ENCODE measurements around the gene ULK3. TPM values are rescaled to one million over a fixed set of nuclear protein-coding genes. Genes with fewer than 3 reads are reported as not detected.

The ULK3 gene, protein sequence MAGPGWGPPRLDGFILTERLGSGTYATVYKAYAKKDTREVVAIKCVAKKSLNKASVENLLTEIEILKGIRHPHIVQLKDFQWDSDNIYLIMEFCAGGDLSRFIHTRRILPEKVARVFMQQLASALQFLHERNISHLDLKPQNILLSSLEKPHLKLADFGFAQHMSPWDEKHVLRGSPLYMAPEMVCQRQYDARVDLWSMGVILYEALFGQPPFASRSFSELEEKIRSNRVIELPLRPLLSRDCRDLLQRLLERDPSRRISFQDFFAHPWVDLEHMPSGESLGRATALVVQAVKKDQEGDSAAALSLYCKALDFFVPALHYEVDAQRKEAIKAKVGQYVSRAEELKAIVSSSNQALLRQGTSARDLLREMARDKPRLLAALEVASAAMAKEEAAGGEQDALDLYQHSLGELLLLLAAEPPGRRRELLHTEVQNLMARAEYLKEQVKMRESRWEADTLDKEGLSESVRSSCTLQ
- total RNA-seq: 21.8 and 21.9 TPM in 2 replicates

DNA sequence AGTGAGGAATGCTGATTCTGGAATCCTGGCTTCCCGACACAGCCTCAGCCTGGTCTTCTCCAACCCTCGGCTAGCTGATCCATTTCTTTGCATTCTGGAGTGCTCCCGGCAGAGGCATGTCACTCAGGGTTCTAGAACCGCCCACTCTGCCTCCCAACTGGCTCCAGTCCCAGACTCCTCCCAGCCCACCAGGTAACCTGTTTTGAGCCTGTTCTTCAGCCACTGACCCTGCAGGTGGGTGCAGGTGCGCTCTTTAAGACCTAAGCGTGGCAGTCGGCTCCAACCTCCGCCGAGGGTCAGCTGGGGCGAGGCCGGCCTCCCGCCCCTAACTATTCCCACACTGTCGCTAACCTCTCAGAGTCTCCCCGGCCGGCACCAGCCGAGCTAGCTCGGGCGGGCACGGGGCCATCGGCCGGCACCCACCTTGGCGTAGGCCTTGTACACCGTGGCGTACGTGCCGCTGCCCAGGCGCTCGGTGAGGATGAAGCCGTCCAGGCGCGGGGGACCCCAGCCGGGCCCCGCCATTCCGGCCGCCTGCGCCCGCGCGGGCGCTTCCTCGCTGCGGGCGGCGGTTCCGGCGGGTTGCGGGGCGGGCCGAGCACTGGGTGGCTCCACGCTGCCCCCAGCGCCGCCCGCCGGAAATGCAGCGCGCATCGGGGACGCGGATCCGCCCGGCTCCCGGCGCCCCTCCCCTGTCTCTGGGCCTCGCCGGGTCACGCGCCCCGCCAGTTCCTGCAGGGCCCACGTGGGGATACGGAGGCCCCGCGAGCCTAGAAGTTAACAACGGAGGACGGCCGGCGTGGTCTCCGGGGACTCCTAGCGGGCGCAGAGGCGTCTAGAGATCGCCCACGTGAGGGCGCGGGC, at the start of gene ULK3:
ULK3 (minus strand) TSS at position 576 of the 864 bp plus-strand sequence; CDS start at position 525, 51 bp downstream.

DNA sequence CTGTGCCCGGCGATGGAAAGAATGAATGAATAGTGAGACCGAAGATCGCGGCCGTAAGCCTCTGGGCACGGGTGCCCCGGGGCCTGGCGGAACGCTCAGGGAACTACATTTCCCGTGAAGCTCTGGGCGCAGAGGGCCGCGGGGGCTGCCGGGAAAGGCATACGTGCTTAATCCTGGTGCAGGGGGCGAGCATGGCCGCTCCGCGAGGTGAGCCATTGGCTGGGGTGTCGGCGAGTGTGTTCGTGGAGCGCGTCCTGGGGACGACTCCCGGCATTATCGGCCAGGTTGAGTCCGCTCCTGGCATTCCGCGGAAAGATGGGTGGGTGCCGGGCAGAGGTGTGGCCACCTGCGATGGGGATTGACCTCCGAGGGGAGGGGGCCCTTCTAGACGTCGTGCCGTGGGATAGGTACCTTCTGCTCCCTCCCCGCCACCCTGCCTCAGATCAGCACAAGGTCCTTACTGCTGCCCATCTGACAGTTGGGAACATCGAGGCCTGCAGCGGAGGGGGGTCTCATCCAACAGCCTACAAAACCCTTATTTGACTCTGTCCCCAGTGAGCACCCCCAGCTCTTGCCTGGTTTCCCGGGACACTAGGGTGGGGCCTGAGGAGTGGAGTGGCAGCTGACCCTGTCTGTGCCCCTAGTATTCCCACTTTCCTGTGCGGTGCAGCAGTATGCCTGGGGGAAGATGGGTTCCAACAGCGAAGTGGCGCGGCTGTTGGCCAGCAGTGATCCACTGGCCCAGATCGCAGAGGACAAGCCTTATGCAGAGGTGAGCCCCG, 47.1 kb upstream of the ULK3 start, which contains the start of gene MPI:
MPI (plus strand) TSS at position 160 of the 782 bp plus-strand sequence; CDS start at position 192, 32 bp downstream.

DNA sequence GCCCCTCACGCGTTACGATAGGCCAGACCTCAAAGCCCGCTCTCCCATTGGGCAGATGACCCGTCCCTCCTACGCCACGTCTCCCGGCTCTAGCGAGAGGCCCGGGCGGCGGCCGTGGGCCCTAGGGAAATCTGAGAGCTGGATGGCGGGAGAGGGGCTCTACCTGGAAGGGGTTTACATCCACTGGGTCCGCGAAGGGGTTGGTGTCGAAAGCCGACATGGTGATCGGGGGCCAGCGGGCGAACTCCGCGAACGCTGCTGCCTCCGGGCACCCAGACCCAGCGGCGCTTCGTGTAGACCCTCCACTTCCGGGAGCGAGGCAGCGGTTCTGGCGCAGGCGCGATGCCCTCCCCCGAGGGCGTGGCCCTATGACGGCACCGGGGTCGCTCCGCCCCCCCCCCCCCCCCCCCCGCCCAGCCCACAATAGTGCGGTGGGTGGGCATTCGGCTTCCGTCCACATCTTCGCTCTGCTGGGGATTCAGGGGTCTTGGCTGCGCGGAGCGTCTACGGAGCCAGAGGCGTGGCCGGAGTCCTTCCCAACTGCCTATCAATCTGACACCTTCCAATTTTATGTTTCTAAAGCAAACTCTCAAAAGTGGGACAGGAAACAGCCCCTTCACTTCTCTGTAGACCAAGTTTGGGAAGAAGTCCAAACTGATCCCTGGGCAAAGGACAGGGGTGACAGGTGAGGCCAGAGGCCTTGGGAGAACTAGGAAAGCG, 30.2 kb upstream of the ULK3 start, which contains the start of gene SCAMP2:
SCAMP2 (minus strand) TSS at position 330 of the 720 bp plus-strand sequence; CDS start at position 220, 110 bp downstream.

DNA sequence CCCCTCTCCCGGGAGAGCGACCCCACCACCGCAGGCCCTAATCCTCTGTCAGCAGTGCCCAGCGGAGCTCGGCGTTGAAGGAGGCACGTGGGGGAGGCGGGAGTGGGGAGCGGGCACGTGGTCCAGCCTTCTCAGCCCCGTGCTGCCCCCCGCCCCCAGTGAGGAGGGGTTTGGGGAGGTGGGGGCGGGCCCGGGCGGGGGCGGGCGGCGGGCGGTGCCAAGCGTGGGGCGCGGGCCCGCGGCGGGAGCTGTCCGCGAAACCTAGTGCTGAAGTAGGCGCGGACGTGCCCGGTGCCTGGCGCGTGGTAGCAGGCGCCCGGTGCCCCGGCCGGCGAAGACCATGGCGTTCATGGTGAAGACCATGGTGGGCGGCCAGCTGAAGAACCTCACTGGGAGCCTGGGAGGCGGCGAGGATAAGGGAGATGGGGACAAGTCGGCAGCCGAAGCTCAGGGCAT, 16.6 kb downstream of the ULK3 start, which contains the start of gene CPLX3:
CPLX3 (plus strand) TSS at position 264 of the 456 bp plus-strand sequence; CDS start at position 341, 77 bp downstream.

DNA sequence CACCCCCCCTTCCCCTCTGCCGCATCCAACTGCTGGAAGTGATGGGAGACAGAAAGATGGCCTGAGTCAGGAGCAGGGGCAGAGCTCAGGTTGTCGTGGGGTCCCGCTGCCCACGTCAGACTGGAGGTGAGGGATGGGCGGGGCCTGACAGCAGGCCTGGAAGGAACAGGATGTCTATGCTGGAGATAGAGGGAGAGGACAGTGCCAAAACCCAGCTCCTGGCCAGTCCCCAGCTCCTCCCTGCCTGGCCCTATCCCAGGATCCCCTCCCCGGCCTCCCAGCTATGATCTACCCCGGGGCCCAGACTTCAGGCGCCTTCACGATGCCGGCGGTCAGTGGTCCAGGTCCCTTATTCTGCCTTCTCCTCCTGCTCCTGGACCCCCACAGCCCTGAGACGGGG, 30.4 kb downstream of the ULK3 start, which contains the start of gene LMAN1L:
LMAN1L (plus strand) TSS at position 303 of the 400 bp plus-strand sequence; CDS start at position 323, 20 bp downstream.

Other genes starting within 250 kb of the ULK3 start
- 49.2 and 55.3 TPM in 2 replicates for gene CLK3, start 227.3 kb downstream of the ULK3 start, total RNA-seq
- gene EDC3, start 147.1 kb downstream of the ULK3 start, total RNA-seq: 6.8 and 19.5 TPM in 2 replicates
- 1.6 and 3.1 TPM in 2 replicates for gene CYP1A1, start 117.6 kb downstream of the ULK3 start, total RNA-seq
- gene CYP1A2, start 94.3 kb downstream of the ULK3 start, total RNA-seq: not detected in 2 replicates
- 32.8 and 96.9 TPM in 2 replicates for gene CSK, start 61.1 kb downstream of the ULK3 start, total RNA-seq
- gene LMAN1L, start 30.3 kb downstream of the ULK3 start, total RNA-seq: 0.21 TPM in 1 of 2 replicates, not detected in the other
- not detected in 2 replicates for gene CPLX3, start 16.5 kb downstream of the ULK3 start, total RNA-seq
- 26.3 and 43.4 TPM in 2 replicates for gene SCAMP2, start 30.2 kb upstream of the ULK3 start, total RNA-seq
- gene MPI, start 46.9 kb upstream of the ULK3 start, total RNA-seq: 22.6 and 41.5 TPM in 2 replicates
- 70.4 and 72.1 TPM in 2 replicates for gene FAM219B, start 63.7 kb upstream of the ULK3 start, total RNA-seq
- gene COX5A, start 94.9 kb upstream of the ULK3 start, total RNA-seq: 64.9 and 75.4 TPM in 2 replicates
- gene RPP25, start 113.6 kb upstream of the ULK3 start, total RNA-seq: 5.6 and 5.8 TPM in 2 replicates
- under 0.01 and 0.64 TPM in 2 replicates for gene SCAMP5, start 152.4 kb upstream of the ULK3 start, total RNA-seq
- 6.8 and 10.9 TPM in 2 replicates for gene PPCDC, start 180.4 kb upstream of the ULK3 start, total RNA-seq